ENCODE measurements around the gene NARF.

The NARF gene

GRCh38 chr17:82434216-82434565 lies 24.4 kb upstream of the NARF start:
- no peak for DNase-seq

DNA sequence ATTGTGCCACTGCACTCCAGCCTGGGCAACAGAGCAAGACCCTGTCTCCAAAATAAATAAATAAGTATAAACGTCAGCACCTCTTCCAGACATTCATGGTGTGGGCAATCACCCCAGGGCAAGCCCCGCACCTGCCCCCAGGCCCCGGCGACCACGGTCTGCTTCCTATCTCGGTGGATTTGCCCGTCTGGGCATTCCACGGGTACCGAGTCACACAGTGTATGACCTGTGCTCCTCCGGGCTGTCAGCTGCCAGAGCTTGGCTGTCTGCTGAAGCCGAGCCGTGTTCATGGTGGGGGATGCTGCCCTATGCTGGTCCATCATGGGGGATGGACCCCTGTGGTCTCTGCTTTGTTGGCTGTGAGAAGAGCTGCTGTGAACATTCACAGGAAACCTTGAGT lies 23.4 kb upstream of the NARF start:
- DNase-seq = no peak

- no peak for DNase-seq
Observed at GRCh38 chr17:82435601-82436583, 22.6 kb upstream of the NARF start.

DNA sequence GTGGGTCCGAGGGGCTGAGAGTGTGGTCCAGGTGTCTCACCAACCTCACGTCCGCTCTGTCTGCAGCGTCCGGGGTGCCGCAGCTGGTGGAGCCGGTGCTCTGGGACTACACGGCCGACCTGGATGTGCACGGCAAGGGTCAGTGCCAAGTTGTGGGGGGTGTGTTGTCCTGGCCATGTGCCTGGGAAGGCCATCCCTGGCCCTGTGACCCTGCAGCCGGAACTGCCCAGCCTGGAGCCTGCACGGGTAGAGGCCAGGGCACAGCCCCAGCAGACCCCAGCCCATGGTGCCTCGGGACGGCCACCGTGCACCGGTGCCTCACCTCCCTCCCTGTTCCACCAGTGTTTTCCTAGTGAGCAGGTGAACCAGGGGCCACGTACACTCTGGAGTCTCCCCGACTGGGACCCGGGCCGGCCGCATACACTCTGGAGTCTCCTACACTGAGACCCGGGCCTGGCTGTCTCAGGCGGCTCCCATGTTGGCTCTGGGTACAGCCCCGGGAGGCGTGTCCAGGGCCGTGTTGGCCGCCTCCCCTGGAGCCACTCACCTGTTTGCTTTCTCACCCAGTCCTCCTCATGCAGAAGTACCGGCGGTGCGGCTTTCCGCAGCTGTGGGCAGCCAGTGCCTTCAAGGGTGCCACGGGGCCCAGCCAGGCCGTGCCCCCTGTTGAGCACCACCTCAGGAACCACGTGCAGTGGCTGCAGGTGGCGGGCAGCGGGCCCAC lies 21.8 kb upstream of the NARF start:
- no peak for DNase-seq

- no peak for DNase-seq
Observed at GRCh38 chr17:82437325-82437668, 21.2 kb upstream of the NARF start.

DNA sequence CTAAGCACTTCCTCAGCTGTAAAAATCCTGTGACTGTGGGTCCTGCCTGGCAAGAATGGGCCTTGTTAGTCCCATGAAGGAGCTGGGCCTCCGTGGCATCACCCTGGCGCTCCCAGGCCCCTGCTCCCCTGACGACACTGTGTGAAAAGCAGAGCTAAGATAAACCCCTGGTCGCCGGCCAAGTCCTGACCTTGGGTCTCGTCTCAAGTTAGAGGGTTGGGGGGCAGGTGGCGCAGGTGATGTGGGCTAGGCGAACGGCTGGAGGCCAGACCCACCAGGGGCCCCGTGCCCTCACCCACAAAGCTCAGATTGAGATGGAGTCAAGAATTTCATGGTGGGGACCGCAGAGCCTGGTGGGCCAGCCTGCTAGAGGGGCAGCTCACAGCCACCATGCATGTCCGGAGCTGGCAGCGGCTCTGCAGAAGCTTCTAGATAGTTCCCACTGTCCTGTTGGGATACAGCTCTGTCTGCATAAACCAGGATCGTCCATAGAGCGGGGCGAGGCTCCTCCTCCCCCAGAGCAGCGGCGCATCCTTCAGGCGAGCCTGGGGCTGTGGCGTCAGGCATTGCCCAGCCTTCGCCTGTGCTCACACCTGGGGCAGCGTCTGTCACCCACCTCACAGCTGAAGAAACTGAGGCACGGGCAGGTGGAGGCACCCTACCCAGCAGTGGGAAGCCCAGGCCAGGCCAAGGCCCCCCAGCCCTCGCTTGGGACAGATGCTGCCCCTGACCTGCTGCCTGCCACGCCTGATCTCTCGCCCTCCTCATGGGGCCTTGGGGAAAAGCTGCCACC lies 19.9 kb upstream of the NARF start:
- no peak for DNase-seq

- DNase-seq = no peak
Observed at GRCh38 chr17:82439194-82439828, 19.2 kb upstream of the NARF start.

GRCh38 chr17:82439829-82440365 lies 18.6 kb upstream of the NARF start:
- no peak for DNase-seq

DNA sequence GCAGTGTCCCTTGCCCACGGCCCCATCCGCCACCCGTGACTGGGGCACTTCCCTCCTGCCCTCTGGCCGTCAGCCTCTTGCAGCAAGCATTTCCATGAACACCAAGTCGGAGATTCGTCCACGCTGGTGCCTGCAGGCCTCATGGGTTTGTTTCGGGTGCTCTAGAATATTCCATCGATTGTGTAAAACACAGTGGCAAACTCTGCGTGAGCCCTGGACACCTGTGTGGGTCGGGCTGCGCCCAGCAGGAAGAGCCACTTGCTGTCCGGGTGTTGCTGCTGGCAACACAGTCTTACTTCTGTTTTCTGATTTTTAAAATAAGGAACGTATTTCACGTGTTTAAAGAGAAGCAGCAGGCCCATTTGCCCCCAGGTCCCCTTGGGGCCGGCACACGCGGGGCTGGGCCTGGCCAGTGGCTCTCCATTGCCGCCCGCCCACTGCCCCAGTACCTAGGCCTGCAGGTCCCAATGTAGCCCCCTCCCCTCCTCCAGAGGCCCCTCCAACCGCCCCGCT lies 18.0 kb upstream of the NARF start:
- no peak for DNase-seq

DNA sequence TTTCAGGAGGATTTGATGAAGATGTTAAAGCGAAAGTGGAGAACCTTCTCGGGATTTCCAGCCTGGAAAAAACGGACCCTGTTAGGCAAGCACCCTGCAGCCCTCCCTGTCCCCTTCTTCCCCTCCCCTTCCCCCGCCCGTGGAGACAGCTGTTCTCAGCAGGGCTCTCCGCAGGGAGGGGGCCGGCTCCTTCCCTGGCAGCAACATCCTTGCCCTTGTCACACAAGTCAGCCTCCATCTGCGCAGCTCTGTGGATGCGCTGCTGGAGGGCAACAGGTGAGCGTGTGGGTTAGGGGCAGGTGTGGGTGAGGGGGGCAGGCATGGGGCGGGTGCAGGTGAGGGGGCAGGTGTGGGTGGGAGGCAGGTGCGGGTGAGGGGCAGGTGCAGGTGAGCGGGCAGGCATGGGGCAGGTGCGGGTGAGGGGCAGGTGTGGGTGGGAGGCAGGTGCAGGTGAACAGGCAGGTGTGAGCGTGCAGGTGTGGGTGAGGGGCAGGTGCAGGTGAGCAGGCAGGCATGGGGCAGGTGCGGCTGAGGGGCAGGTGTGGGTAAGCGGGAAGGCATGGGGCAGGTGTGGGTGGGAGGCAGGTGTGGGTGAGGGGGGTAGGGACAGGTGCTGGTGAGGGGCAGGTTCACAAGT lies 17.4 kb upstream of the NARF start:
- peak; percentile 31 for DNase-seq

DNA sequence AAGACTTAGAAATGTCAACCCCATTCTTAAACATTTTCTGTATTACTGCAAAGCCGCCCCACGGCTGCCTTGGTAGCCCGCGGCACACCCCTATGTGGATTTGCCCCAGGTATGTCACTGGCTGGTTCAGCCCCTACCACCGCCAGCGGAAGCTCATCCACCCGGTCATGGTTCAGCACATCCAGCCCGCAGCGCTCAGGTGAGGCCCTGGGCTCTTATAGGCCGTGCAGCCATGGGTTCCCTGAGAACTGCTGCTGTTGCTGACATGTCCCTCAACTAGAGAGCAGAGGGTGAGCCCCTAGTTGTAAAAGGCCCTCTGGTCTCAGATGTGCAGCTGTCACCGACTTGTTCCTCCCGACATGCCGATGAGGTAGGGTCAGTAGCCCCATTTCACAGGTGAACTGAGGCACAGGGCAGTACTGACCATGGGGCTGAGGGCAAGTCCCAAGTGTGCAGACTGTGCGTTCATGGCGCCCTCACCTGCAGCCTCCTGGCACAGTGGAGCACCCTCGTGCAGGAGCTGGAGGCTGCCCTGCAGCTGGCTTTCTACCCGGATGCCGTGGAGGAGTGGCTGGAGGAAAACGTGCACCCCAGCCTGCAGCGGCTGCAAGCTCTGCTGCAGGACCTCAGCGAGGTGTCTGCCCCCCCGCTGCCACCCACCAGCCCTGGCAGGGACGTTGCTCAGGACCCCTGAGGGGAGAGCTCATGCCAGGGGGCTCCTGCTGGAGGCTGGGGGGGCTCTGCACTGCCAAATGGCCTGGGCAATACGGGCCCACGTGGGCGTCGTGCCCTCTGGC lies 16.7 kb upstream of the NARF start:
- no peak for DNase-seq

GRCh38 chr17:82442643-82443464 lies 15.7 kb upstream of the NARF start:
- no peak for DNase-seq

- DNase-seq = no peak
Observed at GRCh38 chr17:82443465-82444283, 14.9 kb upstream of the NARF start.

DNA sequence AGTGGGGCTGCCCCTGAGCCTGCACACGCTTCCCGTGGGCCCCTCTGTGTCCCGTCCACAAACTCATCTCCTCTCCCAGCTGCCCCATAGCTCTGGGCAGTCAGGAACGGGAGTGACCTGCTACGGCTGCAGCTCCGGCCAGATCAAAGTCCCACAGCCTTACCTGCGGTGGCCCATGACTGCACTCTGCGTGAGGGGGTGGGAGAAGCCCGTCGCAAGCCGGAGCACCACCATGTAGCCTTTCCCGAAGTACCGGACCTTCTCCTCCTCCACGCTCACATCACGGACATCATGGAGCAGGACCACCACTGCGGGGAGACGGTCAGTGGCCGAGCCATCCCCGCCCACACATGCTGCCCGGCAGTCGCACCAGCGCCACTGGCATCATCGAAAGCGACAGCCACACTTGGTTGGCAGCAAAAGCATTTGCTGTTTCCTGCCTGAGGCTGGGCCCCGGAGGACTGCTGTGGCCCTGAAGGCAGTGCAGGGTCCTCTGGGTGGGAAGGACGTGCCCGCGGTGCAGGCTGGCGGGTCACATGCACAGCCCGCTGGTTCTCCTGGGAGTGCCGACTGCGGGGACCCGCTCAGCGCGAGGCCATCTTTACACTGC lies 14.2 kb upstream of the NARF start:
- no peak for DNase-seq

- DNase-seq = no peak
Observed at GRCh38 chr17:82444941-82445521, 13.5 kb upstream of the NARF start.

DNA sequence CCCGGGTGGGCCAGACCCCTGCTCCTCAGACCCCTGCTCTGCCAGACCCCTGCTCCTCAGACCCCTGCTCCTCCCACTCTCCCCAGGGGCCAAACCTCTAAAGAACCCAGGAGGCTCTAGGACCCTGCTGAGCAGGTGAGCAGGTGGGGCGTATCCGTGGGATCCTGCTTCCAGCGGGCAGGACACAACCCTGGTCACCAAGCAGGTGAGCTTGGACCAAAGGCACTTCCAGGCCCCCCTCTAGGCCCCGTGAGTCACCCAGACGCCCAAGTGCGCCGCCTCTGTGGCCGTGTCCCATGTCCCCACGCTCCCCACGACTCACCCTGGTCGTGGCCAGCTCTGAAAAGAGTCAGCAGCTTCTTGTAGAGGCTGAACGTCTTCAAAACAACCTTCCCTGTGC lies 13.0 kb upstream of the NARF start:
- DNase-seq = no peak

GRCh38 chr17:82446124-82446523 lies 12.4 kb upstream of the NARF start:
- DNase-seq = no peak

DNA sequence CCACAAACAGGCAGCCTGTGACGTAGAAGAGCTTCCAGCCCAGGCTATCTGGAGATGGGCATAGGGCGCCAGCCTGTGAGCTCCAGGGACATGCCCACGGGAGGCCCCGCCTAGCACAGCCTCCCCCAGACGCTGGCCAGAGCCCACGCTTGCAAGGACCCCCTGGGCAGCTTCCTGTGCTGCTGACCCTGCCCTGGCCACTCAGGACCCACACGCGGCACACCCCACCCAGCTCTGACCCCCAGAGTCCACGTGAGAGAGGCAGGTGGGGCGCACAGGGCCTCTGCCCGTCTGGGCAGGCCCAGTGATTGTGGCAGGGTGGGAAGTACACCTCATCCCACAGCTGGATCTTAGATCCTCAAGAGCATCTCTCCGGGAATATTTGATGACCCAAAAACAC lies 11.9 kb upstream of the NARF start:
- DNase-seq = no peak

All from NCI-H146 (cell line).